HCT116 (cell line): Measurements from ENCODE around the gene TMOD4. TPM values are rescaled to one million over a fixed set of nuclear protein-coding genes. Genes with fewer than 3 reads are reported as not detected.

Experiments
- ATAC-seq: fragments of 200-7000 bp; cut with Tn5 transposase; 2 replicates; pipeline ENCODE4 v1.9.1; 2020; ENCODE audit warnings: mild to moderate bottlenecking, moderate library complexity
- BruUV-seq: library from RNA; stranded (reverse); fragments of 400-500 nt; replicated peaks from 2 replicates; lab custom pipeline; 2021; lab: Mats Ljungman, UMichigan
- CTCF ChIA-PET: fragments of 300-600 bp; sonication (Branson Sonifier 250); formaldehyde crosslinking; loops from one replicate; lab custom pipeline; 2021; ENCODE audit warnings: antibody characterized with exemption; lab: Charles Lee
- POLR2A ChIA-PET: fragments of 300-600, 350-600 bp; sonication (Branson Sonifier 250); formaldehyde crosslinking; loops from one replicate; lab custom pipeline; 2021; ENCODE audit warnings: antibody characterized with exemption; lab: Charles Lee
- RAD21 ChIA-PET, 2 experiments: fragments of 300-600 bp; sonication (Branson Sonifier 250); formaldehyde crosslinking; loops; one replicate each; lab custom pipeline; 2023; ENCODE audit warnings: low total read pairs in 2 of 2; ENCODE audit not compliant: uncharacterized antibody in 2 of 2, unreplicated experiment in 2 of 2, low non-redundant PET in 1 of 2; lab: Charles Lee
- DNase-seq: peaks from one replicate; pipeline ENCODE4 v3.0.0-alpha.2; 2010; ENCODE audit warnings: low read depth, low spot score
- H2AFZ ChIP-seq: fragments of 200-600 bp; shearing (Covaris generic), sonication (generic); 2 replicates; pipeline ENCODE4 v1.6.1; 2017; ENCODE audit warnings: low read depth, mixed run types, mixed read lengths, antibody characterized with exemption, low read length; ENCODE audit not compliant: poor library complexity, severe bottlenecking
- H3K27ac ChIP-seq: 2 replicates; pipeline ENCODE4 v1.5.1; 2012; ENCODE audit warnings: low read depth, low read length
- H3K27me3 ChIP-seq: fragments of 200-600 bp; sonication (generic); 2 replicates; pipeline ENCODE4 v1.6.1; 2016; ENCODE audit warnings: mixed run types, low read length, mixed read lengths; ENCODE audit not compliant: insufficient read depth
- H3K36me3 ChIP-seq, 2 experiments: fragments of 200-500 bp in 1 of 2; fragments of 200-600 bp in 1 of 2; sonication (Bioruptor generic) in 1 of 2; sonication (generic) in 1 of 2; 2 replicates each; pipeline versions ENCODE4 v1.5.1 to v1.6.1; 2014 to 2016; ENCODE audit warnings: low read length in 2 of 2, inconsistent platforms in 1 of 2, mixed read lengths in 1 of 2, mixed run types in 1 of 2; ENCODE audit not compliant: insufficient read depth in 2 of 2, control insufficient read depth in 1 of 2
- H3K4me1 ChIP-seq, 2 experiments: fragments of 200-600 bp in 1 of 2; sonication (generic) in 1 of 2; 2 replicates each; pipeline versions ENCODE4 v1.5.1 to v1.6.1; 2012 to 2017; ENCODE audit warnings: low read length in 2 of 2, inconsistent platforms in 1 of 2, mild to moderate bottlenecking in 1 of 2, mixed read lengths in 1 of 2, mixed run types in 1 of 2, moderate library complexity in 1 of 2; ENCODE audit not compliant: insufficient read depth in 2 of 2, control insufficient read depth in 1 of 2
- H3K4me2 ChIP-seq: fragments of 200-600 bp; sonication (generic); 2 replicates; pipeline ENCODE4 v1.6.1; 2017; ENCODE audit warnings: mixed run types, low read length, mixed read lengths
- H3K4me3 ChIP-seq, 2 experiments: fragments of 200-600 bp in 1 of 2; sonication (generic) in 1 of 2; replicated peaks in 1 of 2; 2 replicates each; pipeline ENCODE4 v1.5.1; 2011 to 2016; ENCODE audit warnings: low read length in 2 of 2, control low read depth in 1 of 2, low read depth in 1 of 2, mild to moderate bottlenecking in 1 of 2, mixed read lengths in 1 of 2, mixed run types in 1 of 2
- H3K79me2 ChIP-seq: fragments of 200-600 bp; sonication (generic); 2 replicates; pipeline ENCODE4 v1.6.1; 2017; ENCODE audit warnings: mild to moderate bottlenecking, mixed run types, low read length, moderate library complexity, mixed read lengths; ENCODE audit not compliant: insufficient read depth
- H3K9ac ChIP-seq: fragments of 200-600 bp; sonication (generic); 2 replicates; pipeline ENCODE4 v1.6.1; 2016; ENCODE audit warnings: low read length, mixed read lengths
- H3K9me2 ChIP-seq: fragments of 200-600 bp; sonication (generic), shearing (Covaris generic); 2 replicates; pipeline ENCODE4 v1.6.1; 2017; ENCODE audit warnings: mixed run types, mild to moderate bottlenecking, moderate library complexity; ENCODE audit not compliant: insufficient read depth
- H3K9me3 ChIP-seq, 2 experiments: fragments of 200-500 bp in 1 of 2; fragments of 200-600 bp in 1 of 2; sonication (Bioruptor generic) in 1 of 2; sonication (generic) in 1 of 2; 2 replicates each; pipeline ENCODE4 v1.6.1; 2014 to 2017; ENCODE audit warnings: low read length in 2 of 2, mixed read lengths in 2 of 2, inconsistent platforms in 1 of 2, low read depth in 1 of 2, mild to moderate bottlenecking in 1 of 2, mixed run types in 1 of 2, moderate library complexity in 1 of 2; ENCODE audit not compliant: control insufficient read depth in 1 of 2, insufficient read depth in 1 of 2
- H4K20me1 ChIP-seq: fragments of 200-600 bp; sonication (generic), shearing (Covaris generic); 2 replicates; pipeline ENCODE4 v1.6.1; 2017; ENCODE audit warnings: mixed run types, mild to moderate bottlenecking, moderate library complexity; ENCODE audit not compliant: insufficient read depth
- ATF3 ChIP-seq: IDR thresholded peaks from 2 replicates; pipeline ENCODE4 v1.6.1; 2012
- CBX3 ChIP-seq: IDR thresholded peaks from 2 replicates; pipeline ENCODE4 v1.6.1; 2012; ENCODE audit warnings: low read depth
- CEBPB ChIP-seq: IDR thresholded peaks from 2 replicates; pipeline ENCODE4 v1.6.1; 2012; ENCODE audit warnings: low read depth
- CTCF ChIP-seq, 3 experiments: fragments of 200-600 bp in 1 of 3; sonication (generic) in 1 of 3; IDR thresholded peaks in 2 of 3; conservative IDR thresholded peaks in 1 of 3; 2 replicates each; pipeline ENCODE4 v1.5.1; 2012 to 2017; ENCODE audit warnings: low read depth in 2 of 3, low read length in 2 of 3, antibody characterized with exemption in 1 of 3, borderline replicate concordance in 1 of 3, control low read depth in 1 of 3, mild to moderate bottlenecking in 1 of 3, mixed read lengths in 1 of 3, mixed run types in 1 of 3, moderate library complexity in 1 of 3; ENCODE audit not compliant: insufficient read depth in 1 of 3
- ELF1 ChIP-seq: IDR thresholded peaks from 2 replicates; pipeline ENCODE4 v1.6.1; 2012; ENCODE audit warnings: low read depth, borderline replicate concordance
- EZH2 ChIP-seq: fragments of 200-600 bp; sonication (generic); IDR thresholded peaks from 2 replicates; pipeline ENCODE4 v1.6.1; 2017; ENCODE audit warnings: antibody characterized with exemption, mixed run types
- EZH2phosphoT487 ChIP-seq: fragments of 200-600 bp; IDR thresholded peaks from 2 replicates; pipeline ENCODE4 v1.6.1; 2018; ENCODE audit warnings: antibody characterized with exemption, borderline replicate concordance
- FOSL1 ChIP-seq: IDR thresholded peaks from 2 replicates; pipeline ENCODE4 v1.6.1; 2012; ENCODE audit warnings: low read depth
- JUND ChIP-seq: IDR thresholded peaks from 2 replicates; pipeline ENCODE4 v1.6.1; 2012
- POLR2A ChIP-seq: IDR thresholded peaks from 2 replicates; pipeline ENCODE4 v1.7.0; 2011; ENCODE audit warnings: borderline replicate concordance; ENCODE audit not compliant: insufficient read depth, insufficient read length; ENCODE audit errors: extremely low read depth
- POLR2AphosphoS5 ChIP-seq: IDR thresholded peaks from 2 replicates; pipeline ENCODE4 v1.6.1; 2011; ENCODE audit warnings: mild to moderate bottlenecking, low read depth, low read length, moderate library complexity
- RAD21 ChIP-seq: IDR thresholded peaks from 2 replicates; pipeline ENCODE4 v1.6.1; 2012; ENCODE audit warnings: low read depth, mild to moderate bottlenecking
- SIN3A ChIP-seq: IDR thresholded peaks from 2 replicates; pipeline ENCODE4 v1.6.1; 2012; ENCODE audit warnings: low read depth
- SP1 ChIP-seq: IDR thresholded peaks from 2 replicates; pipeline ENCODE4 v1.6.1; 2012; ENCODE audit warnings: low read depth
- SRF ChIP-seq: IDR thresholded peaks from 2 replicates; pipeline ENCODE4 v1.6.1; 2012; ENCODE audit warnings: low read depth
- YY1 ChIP-seq: IDR thresholded peaks from 2 replicates; pipeline ENCODE4 v1.6.1; 2011; ENCODE audit warnings: low read length, low read depth, moderate library complexity, mild to moderate bottlenecking; ENCODE audit not compliant: insufficient replicate concordance; ENCODE audit errors: extremely low read depth
- ZBTB33 ChIP-seq: IDR thresholded peaks from 2 replicates; pipeline ENCODE4 v1.6.1; 2011; ENCODE audit warnings: mild to moderate bottlenecking, low read length, moderate library complexity; ENCODE audit not compliant: insufficient replicate concordance; ENCODE audit errors: extremely low read depth
- ZFX ChIP-seq: fragments of 450-650 bp; IDR thresholded peaks from 2 replicates; pipeline ENCODE4 v1.6.1; 2017
- ZNF274 ChIP-seq: fragments of 200-500 bp; sonication (Bioruptor generic); IDR thresholded peaks from 2 replicates; pipeline ENCODE4 v1.6.1; 2014; ENCODE audit warnings: mild to moderate bottlenecking, low read depth, low read length, inconsistent platforms
- intact Hi-C: fragments of 100-400 bp; cut with micrococcal nuclease; formaldehyde crosslinking; loops from 2 replicates; pipeline ENCODE4 v1.10.0; 2022
- total RNA-seq: library from RNA; stranded (reverse); gene quantifications from one replicate; pipeline ENCODE4 v1.2.1, GENCODE V29; 2021; ENCODE audit not compliant: unreplicated experiment

Gene TMOD4
- total RNA-seq, 1 experiment from 2014 or later: 1.8 TPM

- no peak for ATAC-seq
- no peaks in the 10 kb centered on the region for H3K9me3 ChIP-seq
- no TSS peak for BruUV-seq
- no peak for DNase-seq
- no peaks in the 10 kb centered on the region for H3K79me2 ChIP-seq
- no peaks in the 10 kb centered on the region for H3K9me2 ChIP-seq
- no peak overlapping the region for H3K9ac ChIP-seq
- H3K4me2 ChIP-seq: no peak overlapping the region
- H3K4me1 ChIP-seq: peaks cover 2 to 6% of the 10 kb centered on the region in 2 experiments; a peak in 3 of 4 replicates
- POLR2A ChIA-PET: no interaction called here
- H4K20me1 ChIP-seq: no peaks in the 10 kb centered on the region
- no peak overlapping the region for H3K27ac ChIP-seq
- H3K4me3 ChIP-seq: no peak overlapping the region
- RAD21 ChIA-PET: no interaction called here
- CTCF ChIA-PET: interaction anchor here (5.8 kb wide), 1 partner anchor 58 kb away, joined by 63 read pairs; no protein-coding TSS in a partner anchor
- no peaks in the 10 kb centered on the region for H3K27me3 ChIP-seq
- peaks cover 0 to 9% of the 10 kb centered on the region in 2 experiments; a peak in 2 of 4 replicates for H3K36me3 ChIP-seq
- intact Hi-C loops: no loop called here
- TF ChIP-seq ZFX: no peak
- no peak for TF ChIP-seq SRF
- TF ChIP-seq EZH2phosphoT487: no peak
- no peak for TF ChIP-seq ZNF274
- TF ChIP-seq JUND: no peak
- no peak for TF ChIP-seq CTCF (IDR thresholded peaks at IDR 0.05 in 2 of 3, conservative IDR thresholded peaks at IDR 0.05 in 1 of 3; ENCODE audit: borderline replicate concordance in 1 of 3, insufficient read depth in 1 of 3, low read depth in 2 of 3, low read length in 2 of 3)
- TF ChIP-seq POLR2A: no peak
- TF ChIP-seq ELF1: no peak
- TF ChIP-seq SIN3A: no peak
- no peak for TF ChIP-seq EZH2
- no peak for TF ChIP-seq CBX3
- no peak for TF ChIP-seq ZBTB33
- TF ChIP-seq YY1: no peak
- no peak for TF ChIP-seq CEBPB
- no peak for TF ChIP-seq FOSL1
- no peak for TF ChIP-seq SP1
- no peak for TF ChIP-seq POLR2AphosphoS5
- TF ChIP-seq RAD21: no peak
- no peak for TF ChIP-seq ATF3
- no peak overlapping the region for H2AFZ ChIP-seq
Observed at GRCh38 chr1:151158751-151159251, 17.0 kb downstream of the TMOD4 start.
